ENCODE data around the gene TFF3. TPM values are rescaled to one million over a fixed set of nuclear protein-coding genes. Genes with fewer than 3 reads are reported as not detected.

The TFF3 gene
- total and polyA plus RNA-seq, 10 donors: 28.9 to 123 (median 72.7) TPM

- Histone ChIP-seq H3K27me3 (replicated peaks in 1 of 7) (peaks cover 0 to 56% (median 15%) of the 10 kb centered on the region in 7 donors), H3K36me3 (no peaks in the 10 kb centered on the region), H3K9me3 (no peaks in the 10 kb centered on the region), H3K4me1 (peaks cover 7 to 50% (median 27%) of the 10 kb centered on the region in 6 donors), H3K27ac (no peak overlapping the region), H3K4me3 (no peak overlapping the region)
- DNase-seq: peak; percentile 62
- intact Hi-C loops (cut with DNase I; ENCODE audit: low total_unique reads): no loop called here
- TF ChIP-seq CTCF (IDR thresholded peaks at IDR 0.05 in 8 of 11, conservative IDR thresholded peaks at IDR 0.05 in 3 of 11) (no peak), POLR2AphosphoS5 (IDR thresholded peaks at IDR 0.05) (no peak), POLR2A (IDR thresholded peaks at IDR 0.05) (no peak)
- WGBS, 5 donors: 37 to 44% (median 43%) methylated on average over 12 to 17 of the region's 17 CpGs
These were observed 8.7 kb downstream of the TFF3 start for GRCh38 chr21:42306366-42307035.

GRCh38 chr21:42305707-42306147, 9.5 kb downstream of the TFF3 start:
- Histone ChIP-seq H3K4me3 (no peak overlapping the region), H3K27me3 (replicated peaks in 1 of 7) (peaks cover 0 to 56% (median 15%) of the 10 kb centered on the region in 7 donors), H3K27ac (no peak overlapping the region), H3K36me3 (no peaks in the 10 kb centered on the region), H3K9me3 (no peaks in the 10 kb centered on the region), H3K4me1 (peaks cover 7 to 50% (median 29%) of the 10 kb centered on the region in 6 donors)
- whole genome bisulfite sequencing, 5 donors: 90 to 97% (median 94%) methylated on average over 33 of the region's 33 CpGs
- TF ChIP-seq POLR2AphosphoS5 (IDR thresholded peaks at IDR 0.05): peak in 2 of 3 donors; percentile 33 to 49
- TF ChIP-seq CTCF (IDR thresholded peaks at IDR 0.05 in 8 of 11, conservative IDR thresholded peaks at IDR 0.05 in 3 of 11): no peak
- DNase-seq: peak; percentile 65
- intact Hi-C loops (cut with DNase I; ENCODE audit: low total_unique reads): no loop called here

- H3K27ac ChIP-seq: peak overlapping the region in 1 of 8 donors; percentile 21
- peaks cover 4 to 50% (median 29%) of the 10 kb centered on the region in 6 donors for H3K4me1 ChIP-seq
- no peak overlapping the region for H3K4me3 ChIP-seq
- no peak for DNase-seq
- H3K36me3 ChIP-seq: no peaks in the 10 kb centered on the region
- no peaks in the 10 kb centered on the region for H3K9me3 ChIP-seq
- TF ChIP-seq POLR2AphosphoS5 (IDR thresholded peaks at IDR 0.05) (peak; percentile 33 to 40 (median 35)), CTCF (IDR thresholded peaks at IDR 0.05 in 8 of 11, conservative IDR thresholded peaks at IDR 0.05 in 3 of 11) (no peak)
- 74 to 84% (median 81%) methylated on average over 21 to 22 of the region's 22 CpGs for WGBS, 5 donors
- intact Hi-C loops (cut with DNase I; ENCODE audit: low total_unique reads): no loop called here
- peaks cover 0 to 53% (median 15%) of the 10 kb centered on the region in 7 donors for H3K27me3 ChIP-seq (replicated peaks in 1 of 7)
These were observed 10.4 kb downstream of the TFF3 start for GRCh38 chr21:42304556-42305454.

- H3K4me3 ChIP-seq: no peak overlapping the region
- H3K27me3 ChIP-seq (replicated peaks in 1 of 7): peaks cover 0 to 39% (median 6%) of the 10 kb centered on the region in 7 donors
- H3K36me3 ChIP-seq: peaks cover 0 to 5% (median 0%) of the 10 kb centered on the region in 6 donors
- H3K9me3 ChIP-seq: no peaks in the 10 kb centered on the region
- peaks cover 0 to 49% (median 24%) of the 10 kb centered on the region in 6 donors for H3K4me1 ChIP-seq
- intact Hi-C loops (cut with DNase I; ENCODE audit: low total_unique reads): no loop called here
- TF ChIP-seq POLR2A (IDR thresholded peaks at IDR 0.05): no peak
- TF ChIP-seq POLR2AphosphoS5 (IDR thresholded peaks at IDR 0.05): no peak
- TF ChIP-seq CTCF (IDR thresholded peaks at IDR 0.05 in 8 of 11, conservative IDR thresholded peaks at IDR 0.05 in 3 of 11): no peak
- H3K27ac ChIP-seq: peak overlapping the region in 6 of 8 donors; percentile 58 to 84 (median 80)
- DNase-seq: no peak
- WGBS, 5 donors: 49 to 68% (median 61%) methylated on average over 3 of the region's 3 CpGs
These were observed 11.8 kb downstream of the TFF3 start for GRCh38 chr21:42303443-42303842.

All from spleen (tissue), 11 donors.